KMS-11 (cell line): ENCODE results near the gene ARHGEF5.
"Not testable (repeated sequence)": the region's sequence is repeated elsewhere in the genome, so short reads cannot be mapped to it uniquely, and the experiment has no call there.

Source experiments
- H2AFZ ChIP-seq: fragments of 200-600 bp; sonication (generic); 2 replicates; pipeline ENCODE4 v1.6.1; 2016; ENCODE audit warnings: antibody characterized with exemption, mixed run types, low read depth
- H3K27ac ChIP-seq: fragments of 200-600 bp; sonication (generic); 2 replicates; pipeline ENCODE4 v1.6.1; 2016; ENCODE audit warnings: mild to moderate bottlenecking, mixed run types
- H3K27me3 ChIP-seq: fragments of 200-600 bp; sonication (generic); 2 replicates; pipeline ENCODE4 v1.6.1; 2017; ENCODE audit warnings: mild to moderate bottlenecking, low read depth, mixed run types, moderate library complexity; ENCODE audit not compliant: insufficient read depth
- H3K36me3 ChIP-seq: fragments of 200-600 bp; sonication (generic); 2 replicates; pipeline ENCODE4 v1.6.1; 2017; ENCODE audit warnings: mild to moderate bottlenecking, mixed run types; ENCODE audit not compliant: insufficient read depth
- H3K4me1 ChIP-seq: fragments of 200-600 bp; sonication (generic); 2 replicates; pipeline ENCODE4 v1.6.1; 2016; ENCODE audit warnings: mild to moderate bottlenecking, low read depth, mixed run types; ENCODE audit not compliant: poor library complexity, severe bottlenecking
- H3K4me2 ChIP-seq: fragments of 200-600 bp; sonication (generic); 2 replicates; pipeline ENCODE4 v1.7.0; 2016; ENCODE audit warnings: mild to moderate bottlenecking, mixed run types
- H3K4me3 ChIP-seq: fragments of 200-600 bp; sonication (generic); IDR thresholded peaks from 2 replicates; pipeline ENCODE4 v1.6.1; 2017; ENCODE audit warnings: low read depth, low read length, mixed read lengths; ENCODE audit not compliant: insufficient read depth
- H3K79me2 ChIP-seq: fragments of 200-600 bp; sonication (generic); 2 replicates; pipeline ENCODE4 v1.6.1; 2016; ENCODE audit warnings: low read depth, mixed run types; ENCODE audit not compliant: insufficient read depth
- H3K9ac ChIP-seq: fragments of 200-600 bp; sonication (generic); 2 replicates; pipeline ENCODE4 v1.6.1; 2016; ENCODE audit warnings: mild to moderate bottlenecking, mixed run types
- H4K20me1 ChIP-seq: fragments of 200-600 bp; sonication (generic); 2 replicates; pipeline ENCODE4 v1.6.1; 2016; ENCODE audit warnings: mild to moderate bottlenecking, mixed run types; ENCODE audit not compliant: insufficient read depth

ARHGEF5 gene

DNA sequence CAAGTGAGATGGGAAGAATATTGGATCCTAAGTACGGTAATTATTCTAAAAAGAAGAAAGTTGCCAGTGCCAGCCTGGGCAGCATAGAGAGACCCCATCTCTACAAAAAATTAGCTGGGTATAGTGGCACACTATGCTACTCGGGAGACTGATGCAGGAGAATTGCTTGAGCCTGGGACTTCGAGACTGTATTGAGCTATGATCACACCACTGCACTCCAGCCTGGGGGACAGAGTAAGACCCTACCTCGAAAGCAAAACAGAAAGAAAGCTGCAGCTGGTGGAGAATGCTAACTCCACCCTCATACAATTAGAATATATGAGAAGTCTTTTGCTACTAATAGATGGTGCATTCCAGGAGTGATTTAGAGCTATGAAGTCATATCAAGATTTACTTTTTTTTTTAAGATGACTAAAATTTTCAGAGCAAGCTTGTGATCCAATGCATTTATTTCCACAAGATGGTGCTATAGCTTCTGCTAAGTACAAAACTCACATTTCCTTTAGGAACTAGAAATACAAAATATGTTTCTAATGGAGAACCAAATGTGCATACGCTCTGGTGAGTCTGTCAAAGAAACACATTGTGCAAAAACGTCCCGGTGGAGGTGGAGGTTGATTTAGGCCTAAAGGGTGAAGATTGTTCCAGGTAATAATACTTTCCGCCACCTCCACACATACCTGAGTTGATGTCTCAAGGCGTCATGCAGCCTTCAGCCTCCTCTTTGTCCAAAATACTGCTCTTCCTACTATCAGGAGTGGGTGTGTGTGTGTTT, 23.8 kb upstream of the ARHGEF5 start:
- H3K79me2 ChIP-seq, H3K27me3 ChIP-seq, H3K4me3 ChIP-seq, H2AFZ ChIP-seq, H3K36me3 ChIP-seq, H3K4me1 ChIP-seq, H4K20me1 ChIP-seq, H3K9ac ChIP-seq, H3K4me2 ChIP-seq, H3K27ac ChIP-seq: not testable (repeated sequence)

- not testable (repeated sequence) for H3K36me3 ChIP-seq, H2AFZ ChIP-seq, H3K27ac ChIP-seq, H4K20me1 ChIP-seq, H3K4me3 ChIP-seq, H3K4me2 ChIP-seq, H3K79me2 ChIP-seq, H3K27me3 ChIP-seq, H3K4me1 ChIP-seq, H3K9ac ChIP-seq
These were observed 23.3 kb upstream of the ARHGEF5 start for GRCh38 chr7:144331996-144332288.

GRCh38 chr7:144348625-144349024, 6.6 kb upstream of the ARHGEF5 start:
- not testable (repeated sequence) for H3K79me2 ChIP-seq, H4K20me1 ChIP-seq, H3K4me2 ChIP-seq

DNA sequence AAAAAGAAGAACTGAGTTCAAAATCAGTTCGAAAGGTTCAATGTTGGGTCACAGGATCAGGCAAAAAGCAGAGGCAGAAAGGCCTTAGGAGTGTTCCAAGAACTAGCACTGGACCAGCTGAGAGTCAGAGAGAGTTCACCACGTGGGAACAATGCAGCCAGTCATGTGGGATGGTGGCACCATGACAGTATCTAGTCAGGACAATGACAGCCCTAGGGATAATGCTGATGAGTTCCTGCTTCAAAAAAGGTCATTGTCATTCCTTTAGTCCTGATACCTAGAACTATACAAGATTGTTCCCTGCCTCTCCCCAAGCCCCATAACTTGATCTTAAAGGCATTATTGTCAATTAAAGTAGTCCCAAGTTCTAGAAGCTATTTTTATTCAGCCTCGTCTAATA, 3.5 kb upstream of the ARHGEF5 start:
- not testable (repeated sequence) for H2AFZ ChIP-seq, H3K27ac ChIP-seq, H3K4me1 ChIP-seq, H3K4me3 ChIP-seq, H4K20me1 ChIP-seq, H3K27me3 ChIP-seq, H3K9ac ChIP-seq, H3K79me2 ChIP-seq, H3K36me3 ChIP-seq, H3K4me2 ChIP-seq

More at GRCh38 chr7:144348625-144349024, 6.6 kb upstream of the ARHGEF5 start:
- not testable (repeated sequence) for H3K4me1 ChIP-seq, H3K4me3 ChIP-seq, H3K27ac ChIP-seq, H3K36me3 ChIP-seq, H2AFZ ChIP-seq, H3K9ac ChIP-seq, H3K27me3 ChIP-seq

GRCh38 chr7:144356185-144356584, 983 bp downstream of the ARHGEF5 start:
- not testable (repeated sequence) for H3K4me2 ChIP-seq, H3K4me1 ChIP-seq, H3K27me3 ChIP-seq, H3K36me3 ChIP-seq, H3K9ac ChIP-seq, H2AFZ ChIP-seq, H4K20me1 ChIP-seq, H3K4me3 ChIP-seq, H3K27ac ChIP-seq, H3K79me2 ChIP-seq

- not testable (repeated sequence) for H3K27ac ChIP-seq, H3K36me3 ChIP-seq, H4K20me1 ChIP-seq, H3K79me2 ChIP-seq, H3K4me2 ChIP-seq, H3K4me1 ChIP-seq, H3K4me3 ChIP-seq, H3K9ac ChIP-seq, H3K27me3 ChIP-seq, H2AFZ ChIP-seq
These were observed 1.7 kb downstream of the ARHGEF5 start for GRCh38 chr7:144356860-144357259.

DNA sequence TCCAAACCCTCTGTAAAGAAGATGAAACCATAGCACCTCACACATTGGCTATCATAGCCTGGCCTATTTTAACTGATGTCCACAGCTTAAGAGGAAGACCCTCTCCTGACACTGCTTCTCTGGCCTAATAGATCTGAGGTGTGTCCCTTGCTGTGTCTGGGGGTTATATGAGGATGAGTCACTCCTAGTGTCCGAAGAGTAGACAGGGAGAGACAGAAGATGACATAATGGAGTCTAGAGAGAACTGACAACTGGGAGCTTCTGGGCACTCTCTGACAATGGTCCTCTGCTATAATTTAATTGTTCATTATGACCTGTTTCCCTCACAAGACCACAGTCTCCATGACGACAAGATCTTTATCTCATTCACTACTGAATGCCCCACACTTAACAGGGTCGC, 6.9 kb downstream of the ARHGEF5 start:
- not testable (repeated sequence) for H3K4me2 ChIP-seq, H3K9ac ChIP-seq, H3K27me3 ChIP-seq

DNA sequence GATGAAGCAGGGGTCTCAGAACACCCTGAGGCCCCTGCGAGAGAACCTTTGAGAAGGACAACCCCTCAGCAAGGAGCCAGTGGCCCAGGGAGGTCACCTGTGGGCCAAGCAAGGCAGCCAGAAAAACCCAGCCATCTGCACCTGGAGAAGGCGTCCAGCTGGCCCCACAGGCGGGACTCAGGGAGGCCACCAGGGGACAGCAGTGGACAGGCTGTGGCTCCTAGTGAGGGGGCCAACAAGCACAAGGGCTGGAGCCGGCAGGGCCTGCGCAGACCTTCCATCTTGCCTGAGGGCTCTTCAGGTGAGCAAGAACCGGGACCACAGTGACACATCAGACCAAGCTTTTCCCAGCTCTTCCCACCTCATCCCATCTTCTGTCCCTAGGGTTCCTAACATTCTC, 10.3 kb downstream of the ARHGEF5 start:
- not testable (repeated sequence) for H2AFZ ChIP-seq, H3K4me2 ChIP-seq, H4K20me1 ChIP-seq, H3K27ac ChIP-seq, H3K9ac ChIP-seq, H3K79me2 ChIP-seq, H3K27me3 ChIP-seq, H3K4me1 ChIP-seq, H3K4me3 ChIP-seq, H3K36me3 ChIP-seq

More for the DNA sequence above, 6.9 kb downstream of the ARHGEF5 start:
- not testable (repeated sequence) for H4K20me1 ChIP-seq, H3K79me2 ChIP-seq, H2AFZ ChIP-seq, H3K36me3 ChIP-seq, H3K27ac ChIP-seq, H3K4me3 ChIP-seq, H3K4me1 ChIP-seq

DNA sequence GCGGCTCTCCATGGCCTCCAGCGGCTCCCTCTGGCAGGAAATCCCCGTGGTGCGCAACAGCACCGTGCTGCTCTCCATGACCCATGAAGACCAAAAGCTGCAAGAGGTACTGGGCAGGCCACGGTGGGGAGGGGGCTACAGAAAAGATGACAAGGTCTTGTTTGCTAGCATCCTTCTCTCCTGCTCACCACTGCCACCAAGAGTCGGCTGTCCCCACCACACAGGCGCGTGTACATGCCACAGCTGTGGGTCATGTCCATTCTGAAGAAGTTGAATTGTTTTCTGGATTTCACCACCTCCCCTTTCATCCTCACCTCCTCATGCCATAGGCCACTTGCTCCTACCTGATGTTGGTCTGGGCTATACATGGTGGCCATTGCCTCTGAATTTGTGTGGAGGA, 12.0 kb downstream of the ARHGEF5 start:
- H3K4me3 ChIP-seq, H2AFZ ChIP-seq, H3K4me1 ChIP-seq, H3K4me2 ChIP-seq, H4K20me1 ChIP-seq, H3K9ac ChIP-seq, H3K27me3 ChIP-seq, H3K79me2 ChIP-seq, H3K27ac ChIP-seq, H3K36me3 ChIP-seq: not testable (repeated sequence)

DNA sequence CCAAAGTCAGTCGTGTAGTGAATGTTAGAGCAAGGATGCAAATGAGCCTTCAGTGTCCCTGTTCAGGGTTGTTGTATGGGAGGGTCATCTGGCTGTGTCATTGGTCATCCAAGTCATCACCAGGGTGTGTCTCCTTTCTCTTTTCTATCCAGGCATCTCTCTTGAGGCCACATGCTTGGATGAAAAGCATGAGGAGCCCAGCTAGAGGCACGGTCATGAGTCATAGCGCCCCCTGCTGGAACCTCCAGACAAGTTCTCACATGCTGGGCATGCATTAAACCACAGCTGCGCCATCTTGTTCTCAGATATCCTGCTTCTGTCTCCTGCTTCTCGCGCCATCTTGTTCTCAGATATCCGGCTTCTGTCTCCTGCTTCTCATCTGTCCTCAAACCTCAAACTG, 14.0 kb downstream of the ARHGEF5 start:
- H3K4me1 ChIP-seq, H3K27me3 ChIP-seq, H3K36me3 ChIP-seq, H3K79me2 ChIP-seq, H2AFZ ChIP-seq, H3K27ac ChIP-seq, H3K4me3 ChIP-seq, H3K4me2 ChIP-seq, H4K20me1 ChIP-seq, H3K9ac ChIP-seq: not testable (repeated sequence)
